Lung (tissue), 12 donors: ENCODE results near the gene PRKCE. TPM values are rescaled to one million over a fixed set of nuclear protein-coding genes. Genes with fewer than 3 reads are reported as not detected.
A peak's percentile ranks its signal among the peaks of the same experiment; 100 is the strongest.

ENCODE experiments used
- ATAC-seq: fragments of 200-7000 bp; cut with Tn5 transposase; one replicate; pipeline ENCODE4 v1.9.1; 2020; ENCODE audit warnings: moderate number of reproducible peaks; ENCODE audit not compliant: insufficient read depth, low FRiP score
- DNase-seq, 3 donors: peaks; one replicate each; pipeline ENCODE4 v3.0.0-alpha.2; 2013 to 2017
- H3K27ac ChIP-seq, 2 donors: one replicate each; pipeline ENCODE4 v1.5.1; 2013; ENCODE audit warnings: mild to moderate bottlenecking in 2 of 2, moderate library complexity in 2 of 2, control low read depth in 1 of 2, inconsistent platforms in 1 of 2, low read depth in 1 of 2, low read length in 1 of 2
- H3K27me3 ChIP-seq, 3 donors: one replicate each; pipeline ENCODE4 v1.5.1; 2013; ENCODE audit warnings: low read length in 2 of 3; ENCODE audit not compliant: control insufficient read depth in 3 of 3, insufficient read depth in 3 of 3
- H3K36me3 ChIP-seq, 4 donors: one replicate each; pipeline ENCODE4 v1.5.1; 2013; ENCODE audit warnings: low read length in 4 of 4, mild to moderate bottlenecking in 1 of 4, moderate library complexity in 1 of 4; ENCODE audit not compliant: control insufficient read depth in 4 of 4, insufficient read depth in 4 of 4
- H3K4me1 ChIP-seq, 5 donors: one replicate each; pipeline ENCODE4 v1.5.1; 2013; ENCODE audit warnings: low read length in 5 of 5, mild to moderate bottlenecking in 2 of 5, moderate library complexity in 1 of 5; ENCODE audit not compliant: control insufficient read depth in 5 of 5, insufficient read depth in 5 of 5
- H3K4me3 ChIP-seq: one replicate; pipeline ENCODE4 v1.5.1; 2013; ENCODE audit warnings: mild to moderate bottlenecking, control low read depth, moderate library complexity
- H3K9ac ChIP-seq, 2 donors: one replicate each; pipeline ENCODE4 v1.5.1; 2013; ENCODE audit warnings: low read length in 2 of 2, control low read depth in 1 of 2; ENCODE audit not compliant: insufficient read depth in 1 of 2
- H3K9me3 ChIP-seq, 4 donors: one replicate each; pipeline ENCODE4 v1.5.1; 2013; ENCODE audit warnings: low read length in 3 of 4, mild to moderate bottlenecking in 1 of 4, moderate library complexity in 1 of 4; ENCODE audit not compliant: control insufficient read depth in 4 of 4, insufficient read depth in 3 of 4
- CTCF ChIP-seq: IDR thresholded peaks from 2 replicates; pipeline ENCODE4 v1.5.1; 2012; ENCODE audit warnings: mild to moderate bottlenecking; ENCODE audit errors: control extremely low read depth, extremely low read depth
- WGBS, 2 donors: extraction: QIAGEN DNeasy Blood & Tissue Kit; methylation state at CpG; one replicate each; pipeline ENCODE4 v1.1.7; 2013; 5-methylcytosine and 5-hydroxymethylcytosine counted together
- polyA plus RNA-seq, 2 donors: library from polyadenylated mRNA; stranded (reverse); fragments of 200-250 nt; gene quantifications; one replicate each; pipeline ENCODE4 v1.2.1, GENCODE V29; 2013
- total RNA-seq, 2 donors: library from RNA; depleted of rRNA in 1 of 2; stranded (reverse); fragments of >200 nt in 1 of 2; gene quantifications; one replicate each; pipeline ENCODE4 v1.2.1, GENCODE V29; 2014 to 2021
- donor health status: control.
- donor health status: control.
- donor health status: Bipolar disorder and iron deficiency.
- donor health status: healthy.
- donor health status: DM: yes; HTN: yes; CAD: no.

The PRKCE gene
- total and polyA plus RNA-seq, 4 donors: 12.5 to 82.2 (median 32.1) TPM

DNA sequence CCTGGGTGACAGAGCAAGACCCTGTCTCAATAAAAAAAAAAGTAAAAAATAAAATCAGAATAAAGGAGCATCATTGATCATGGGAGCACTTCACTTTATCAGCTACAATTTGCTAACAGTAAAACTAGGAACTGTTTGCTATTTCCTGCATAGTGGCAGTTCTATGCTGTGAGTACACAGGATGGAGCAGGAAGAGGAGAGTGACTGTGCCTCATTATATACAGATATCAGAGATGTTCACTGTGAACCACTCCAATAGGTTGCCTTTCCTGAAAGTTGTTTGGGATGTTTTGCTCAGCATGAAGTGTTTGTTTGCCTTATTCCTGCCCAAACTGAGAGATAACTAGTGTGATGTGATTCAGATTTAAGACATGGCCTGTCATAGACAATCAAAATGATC is 494.4 kb downstream of the PRKCE start:
- Histone ChIP-seq H3K36me3 (peaks cover 0 to 4% (median 4%) of the 10 kb centered on the region in 4 donors), H3K4me1 (peaks cover 0 to 9% (median 0%) of the 10 kb centered on the region in 5 donors), H3K9ac (no peak overlapping the region), H3K9me3 (no peaks in the 10 kb centered on the region), H3K27ac (no peak overlapping the region), H3K27me3 (no peaks in the 10 kb centered on the region), H3K4me3 (no peak overlapping the region)
- TF ChIP-seq CTCF: no peak
- ATAC-seq (no peak), DNase-seq (no peak)

DNA sequence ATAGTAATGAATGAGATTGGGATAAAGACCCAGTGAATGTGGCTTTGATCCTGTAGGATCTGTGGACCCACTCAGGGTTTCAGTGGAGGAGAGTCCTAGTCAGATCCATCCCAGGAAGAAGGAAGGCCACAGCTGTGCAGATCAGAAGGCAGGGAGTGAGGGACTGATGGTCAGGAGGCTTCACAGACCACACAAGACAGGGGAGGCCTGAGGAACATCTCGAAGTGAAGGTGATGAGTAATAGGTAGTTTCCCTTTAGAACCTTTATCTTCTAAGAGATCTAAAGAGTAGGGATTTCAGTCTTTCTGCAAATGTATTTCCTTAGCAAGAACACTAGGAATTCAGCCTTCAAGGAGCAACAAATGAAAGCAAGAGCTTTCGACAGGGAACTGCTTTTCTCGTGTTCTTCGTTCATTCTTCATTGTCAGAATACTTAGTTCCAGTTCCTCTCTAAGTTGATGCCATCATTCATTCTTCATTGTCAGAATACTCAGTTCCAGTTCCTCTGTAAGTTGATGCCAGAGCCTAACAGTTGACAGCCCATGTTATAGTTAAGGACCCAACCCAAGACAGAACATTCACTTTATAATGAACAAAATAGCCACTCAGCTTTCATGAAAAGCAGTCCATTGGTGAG is 495.5 kb downstream of the PRKCE start:
- H3K36me3 ChIP-seq: peaks cover 0 to 10% (median 4%) of the 10 kb centered on the region in 4 donors
- DNase-seq (no peak), ATAC-seq (no peak)
- H3K9ac ChIP-seq: no peak overlapping the region
- no peaks in the 10 kb centered on the region for H3K27me3 ChIP-seq
- WGBS, 2 donors: 57 to 68% methylated on average over 4 of the region's 4 CpGs
- no peak overlapping the region for H3K4me3 ChIP-seq
- no peak for TF ChIP-seq CTCF
- peak overlapping the region in 1 of 2 donors; percentile 32 for H3K27ac ChIP-seq
- H3K4me1 ChIP-seq: peaks cover 0 to 14% (median 0%) of the 10 kb centered on the region in 5 donors
- no peaks in the 10 kb centered on the region for H3K9me3 ChIP-seq

- 96 to 97% methylated on average over 6 of the region's 6 CpGs for WGBS, 2 donors
- H3K36me3 ChIP-seq: peaks cover 0 to 10% (median 4%) of the 10 kb centered on the region in 4 donors
- no peak overlapping the region for H3K9ac ChIP-seq
- H3K4me1 ChIP-seq: peaks cover 0 to 10% (median 0%) of the 10 kb centered on the region in 5 donors
- no peak overlapping the region for H3K27ac ChIP-seq
- no peaks in the 10 kb centered on the region for H3K9me3 ChIP-seq
- no peak overlapping the region for H3K4me3 ChIP-seq
- H3K27me3 ChIP-seq: no peaks in the 10 kb centered on the region
- no peak for TF ChIP-seq CTCF
- DNase-seq (no peak), ATAC-seq (no peak)
Measured at GRCh38 chr2:46147626-46148368, 496.3 kb downstream of the PRKCE start.
